Right lobe of liver (tissue), 6 donors: ENCODE data around the gene IFIT3. TPM values are rescaled to one million over a fixed set of nuclear protein-coding genes. Genes with fewer than 3 reads are reported as not detected.
A peak's percentile ranks its signal among the peaks of the same experiment; 100 is the strongest.

Source experiments
- ATAC-seq, 4 donors: fragments of 200-7000 bp; cut with Tn5 transposase; one replicate each; pipeline ENCODE4 v1.9.1; 2020; ENCODE audit warnings: mild to moderate bottlenecking in 4 of 4, moderate library complexity in 4 of 4
- DNase-seq, 3 donors: peaks; one replicate each; pipeline ENCODE4 v3.0.0-alpha.2; 2020
- H3K27ac ChIP-seq, 3 donors: fragments of 200-600 bp; one replicate each; pipeline ENCODE4 v1.8.0; 2022
- H3K27me3 ChIP-seq, 2 donors: fragments of 200-600 bp; one replicate each; pipeline ENCODE4 v1.8.0; 2022
- H3K36me3 ChIP-seq, 4 donors: fragments of 200-600 bp; sonication (generic) in 1 of 4; one replicate each; pipeline versions ENCODE4 v1.5.1 to v1.8.0; 2017 to 2022; ENCODE audit warnings: control low read depth in 1 of 4
- H3K4me1 ChIP-seq, 4 donors: fragments of 200-600 bp; sonication (generic) in 1 of 4; one replicate each; pipeline versions ENCODE4 v1.5.1 to v1.8.0; 2017 to 2022; ENCODE audit warnings: control low read depth in 1 of 4
- H3K4me3 ChIP-seq, 3 donors: fragments of 200-600 bp; one replicate each; pipeline ENCODE4 v1.8.0; 2022
- H3K9me3 ChIP-seq, 4 donors: fragments of 200-600 bp; sonication (generic) in 1 of 4; one replicate each; pipeline versions ENCODE4 v1.5.1 to v1.8.0; 2017 to 2022; ENCODE audit warnings: control low read depth in 1 of 4
- POLR2A ChIP-seq: fragments of 450-650 bp; IDR thresholded peaks from one replicate; pipeline ENCODE4 v1.6.1; 2017; ENCODE audit warnings: antibody characterized with exemption, mild to moderate bottlenecking
- WGBS: methylation state at CpG from one replicate; pipeline ENCODE4 v1.1.6; 2018; ENCODE audit warnings: low coverage, low lambda C conversion rate; ENCODE audit not compliant: insufficient coverage; ENCODE audit errors: missing lambda C conversion rate; 5-methylcytosine and 5-hydroxymethylcytosine counted together
- intact Hi-C, 2 donors: fragments of 100-400 bp; cut with DNase I; formaldehyde crosslinking; loops; one replicate each; pipeline versions ENCODE4 v1.11.2 to v1.14.1; 2022
- total RNA-seq, 6 experiments: library from RNA; depleted of rRNA in 2 of 6; stranded (reverse); fragments of >200 nt in 2 of 6; fragmentation: NEBNext Ultra II Directional in 3 of 6; extraction: Animal tissue kit (Norgen Biotek cat#: 25700) in 3 of 6; gene quantifications; one replicate each; pipeline versions ENCODE4 v1.1.0 to v1.2.4, GENCODE V29; 2016 to 2023
- TF ChIP-seq, protein P1 (sequence below), 4 donors: fragments of 200-600 bp in 3 of 4; fragments of 450-650 bp in 1 of 4; IDR thresholded peaks; one replicate each; pipeline versions ENCODE4 v1.5.1 to v1.8.0; 2016 to 2022; ENCODE audit warnings: antibody characterized with exemption in 4 of 4, mild to moderate bottlenecking in 2 of 4
- donor health status: DM: no; HTN: yes; CAD: no.
- donor health status: DM: no; HTN: no; CAD: no.
- donor health status: DM: no; HTN: no; CAD: no.
- donor health status: DM: no; HTN: yes; CAD: no.
- donor health status: DM: no; HTN: yes; CAD: no.

The IFIT3 gene
- total RNA-seq, 6 experiments from 2014 or later = 7.5 to 17.9 (median 11.5) TPM

DNA sequence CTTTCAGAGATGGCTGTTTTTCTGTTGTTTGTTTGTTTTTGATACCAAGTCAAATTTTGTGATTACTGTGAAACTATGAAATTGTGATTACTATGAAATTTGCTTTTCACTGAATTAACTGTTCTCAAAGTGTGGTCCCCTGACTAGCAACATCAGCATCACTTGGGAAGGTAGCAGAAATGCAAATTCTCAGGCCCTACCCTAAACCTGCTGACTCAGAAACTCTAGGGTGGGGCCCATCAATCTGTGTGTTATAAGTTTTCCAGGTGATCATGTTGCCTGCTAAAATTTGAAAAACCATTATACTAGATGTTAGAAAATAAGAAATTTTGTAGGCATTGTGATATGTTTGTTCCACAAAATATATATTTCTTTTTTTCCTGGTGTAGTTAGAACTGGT lies 51.3 kb downstream of the IFIT3 start:
- Histone ChIP-seq H3K9me3 (no peaks in the 10 kb centered on the region), H3K27me3 (no peaks in the 10 kb centered on the region), H3K4me1 (peaks cover 0 to 16% (median 8%) of the 10 kb centered on the region in 4 donors), H3K4me3 (no peak overlapping the region), H3K27ac (no peak overlapping the region), H3K36me3 (no peaks in the 10 kb centered on the region)
- intact Hi-C loops = no loop called here
- ATAC-seq (no peak), DNase-seq (no peak)
- no peak for TF ChIP-seq POLR2A
- TF ChIP-seq, protein P1, sequence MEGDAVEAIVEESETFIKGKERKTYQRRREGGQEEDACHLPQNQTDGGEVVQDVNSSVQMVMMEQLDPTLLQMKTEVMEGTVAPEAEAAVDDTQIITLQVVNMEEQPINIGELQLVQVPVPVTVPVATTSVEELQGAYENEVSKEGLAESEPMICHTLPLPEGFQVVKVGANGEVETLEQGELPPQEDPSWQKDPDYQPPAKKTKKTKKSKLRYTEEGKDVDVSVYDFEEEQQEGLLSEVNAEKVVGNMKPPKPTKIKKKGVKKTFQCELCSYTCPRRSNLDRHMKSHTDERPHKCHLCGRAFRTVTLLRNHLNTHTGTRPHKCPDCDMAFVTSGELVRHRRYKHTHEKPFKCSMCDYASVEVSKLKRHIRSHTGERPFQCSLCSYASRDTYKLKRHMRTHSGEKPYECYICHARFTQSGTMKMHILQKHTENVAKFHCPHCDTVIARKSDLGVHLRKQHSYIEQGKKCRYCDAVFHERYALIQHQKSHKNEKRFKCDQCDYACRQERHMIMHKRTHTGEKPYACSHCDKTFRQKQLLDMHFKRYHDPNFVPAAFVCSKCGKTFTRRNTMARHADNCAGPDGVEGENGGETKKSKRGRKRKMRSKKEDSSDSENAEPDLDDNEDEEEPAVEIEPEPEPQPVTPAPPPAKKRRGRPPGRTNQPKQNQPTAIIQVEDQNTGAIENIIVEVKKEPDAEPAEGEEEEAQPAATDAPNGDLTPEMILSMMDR (IDR thresholded peaks at IDR 0.05) = no peak

DNA sequence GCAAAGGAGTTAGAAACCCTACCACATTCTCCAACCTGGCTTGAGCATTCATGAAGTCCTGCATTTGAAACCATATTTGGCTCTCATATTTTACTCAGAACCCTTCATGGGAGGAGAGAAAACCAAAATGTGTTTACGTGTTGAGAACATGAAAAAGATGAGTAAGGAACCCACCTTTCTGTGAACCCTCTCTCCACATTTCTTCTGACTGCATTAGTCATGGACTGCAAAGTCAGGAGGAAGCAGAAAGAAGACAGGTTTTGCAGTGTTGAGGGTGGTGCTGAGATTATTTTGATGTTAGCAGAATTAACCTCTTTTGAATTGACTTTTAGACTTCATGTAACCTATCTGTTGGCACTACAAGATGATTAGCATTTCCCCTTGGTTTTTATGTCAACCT lies 55.0 kb downstream of the IFIT3 start:
- TF ChIP-seq POLR2A = no peak
- TF ChIP-seq, protein P1 (IDR thresholded peaks at IDR 0.05) = no peak
- WGBS = 75% methylated on average over 1 of the region's 1 CpG
- no peak overlapping the region for H3K27ac ChIP-seq
- no peaks in the 10 kb centered on the region for H3K27me3 ChIP-seq
- ATAC-seq = no peak
- intact Hi-C loops = no loop called here
- no peak for DNase-seq
- H3K36me3 ChIP-seq = no peaks in the 10 kb centered on the region
- H3K4me3 ChIP-seq = no peak overlapping the region
- no peaks in the 10 kb centered on the region for H3K4me1 ChIP-seq
- no peaks in the 10 kb centered on the region for H3K9me3 ChIP-seq

DNA sequence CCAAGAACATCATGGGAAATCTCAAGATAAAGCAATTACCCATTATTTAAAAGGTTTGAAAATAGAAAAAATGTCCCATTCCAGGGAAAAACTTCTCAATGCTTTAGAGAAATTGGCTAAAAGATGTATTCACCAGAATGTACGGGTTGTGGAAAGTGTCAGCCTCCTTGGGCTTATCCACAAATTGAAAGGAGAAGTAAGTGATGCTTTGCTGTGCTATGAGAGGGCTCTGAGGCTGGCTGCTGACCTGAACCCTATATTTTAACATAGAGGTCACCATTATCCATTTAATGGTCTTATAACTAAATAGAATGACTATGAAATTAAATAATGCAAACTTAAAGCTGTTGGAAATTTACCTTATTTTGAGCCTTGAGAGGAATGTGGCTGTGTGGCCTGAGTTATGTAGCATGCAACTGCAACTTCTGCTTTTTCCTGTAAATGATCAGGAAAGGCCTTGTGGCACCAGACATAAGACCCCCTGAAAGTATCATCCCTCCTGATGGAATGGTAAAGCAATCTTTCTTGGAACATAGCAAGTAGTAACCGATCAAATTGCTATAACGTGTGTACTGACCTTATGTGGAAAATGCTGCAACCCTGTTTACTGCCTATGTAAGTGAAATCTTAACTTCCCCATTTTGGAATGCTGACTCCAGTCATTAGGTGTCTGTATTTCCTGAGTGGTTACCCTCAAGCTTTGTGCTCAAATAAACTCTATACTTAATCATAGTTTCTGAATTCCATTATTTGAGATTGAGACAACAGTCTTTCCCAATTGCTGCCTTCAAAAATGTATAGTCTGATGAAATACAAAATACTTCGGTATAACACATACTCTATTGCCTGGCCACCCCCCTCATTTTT lies 56.9 kb downstream of the IFIT3 start:
- H3K9me3 ChIP-seq = no peaks in the 10 kb centered on the region
- DNase-seq (no peak), ATAC-seq (peak; percentile 42 to 68 (median 50))
- no peaks in the 10 kb centered on the region for H3K27me3 ChIP-seq
- no peaks in the 10 kb centered on the region for H3K36me3 ChIP-seq
- TF ChIP-seq, protein P1 (IDR thresholded peaks at IDR 0.05) = no peak
- TF ChIP-seq POLR2A = no peak
- intact Hi-C loops = no loop called here
- WGBS = 66% methylated on average over 4 of the region's 4 CpGs
- no peak overlapping the region for H3K4me3 ChIP-seq
- H3K27ac ChIP-seq = peak overlapping the region in 1 of 3 donors; percentile 13
- no peaks in the 10 kb centered on the region for H3K4me1 ChIP-seq

DNA sequence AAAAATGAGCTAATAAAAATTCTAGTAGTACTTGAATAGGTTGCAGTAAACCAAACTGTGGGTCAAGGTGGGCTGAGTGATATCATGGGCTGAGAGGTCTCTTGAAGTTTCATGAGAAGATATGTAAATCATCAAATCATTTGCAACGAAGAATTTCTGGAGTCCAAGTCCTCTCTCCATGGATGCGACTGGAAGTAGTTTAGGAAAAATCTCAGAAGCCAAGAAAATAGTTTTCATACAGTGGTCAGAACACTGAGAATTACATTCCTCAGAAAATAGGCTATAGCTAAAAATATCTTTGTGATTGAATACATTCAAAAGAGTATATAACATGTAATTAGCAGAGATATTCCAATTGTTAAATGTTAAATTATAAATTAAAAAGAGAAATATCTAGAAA lies 61.0 kb downstream of the IFIT3 start:
- DNase-seq = no peak
- Histone ChIP-seq H3K4me1 (peaks cover 0 to 11% (median 3%) of the 10 kb centered on the region in 4 donors), H3K9me3 (no peaks in the 10 kb centered on the region), H3K27ac (no peak overlapping the region), H3K36me3 (no peaks in the 10 kb centered on the region), H3K27me3 (no peaks in the 10 kb centered on the region), H3K4me3 (no peak overlapping the region)
- no peak for TF ChIP-seq POLR2A
- WGBS = 78% methylated on average over 2 of the region's 2 CpGs
- ATAC-seq = no peak
- intact Hi-C loops = no loop called here

DNA sequence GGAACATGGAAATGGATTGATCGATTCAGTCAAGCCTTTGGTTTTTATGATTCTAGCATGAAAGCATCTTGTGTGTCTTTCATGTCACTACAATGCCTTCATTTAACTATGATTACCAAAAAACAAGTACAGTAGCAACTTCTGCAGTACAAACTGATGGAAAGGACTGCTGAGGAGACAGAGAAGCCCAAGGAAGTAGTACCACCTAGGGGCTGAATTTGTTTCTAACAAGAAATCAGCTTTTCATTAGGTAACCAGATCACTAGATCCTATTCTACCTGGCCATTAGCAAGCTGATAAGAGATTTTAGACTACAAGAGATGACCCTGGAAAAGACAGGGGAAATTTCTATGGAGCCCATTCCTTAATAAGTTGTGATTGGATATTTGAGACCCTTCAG lies 61.5 kb downstream of the IFIT3 start:
- no peak for TF ChIP-seq POLR2A
- TF ChIP-seq, protein P1 (IDR thresholded peaks at IDR 0.05) = peak; percentile 37 to 54 (median 44)
- 61% methylated on average over 1 of the region's 1 CpG for WGBS
- H3K4me3 ChIP-seq = no peak overlapping the region
- no peak for DNase-seq
- H3K9me3 ChIP-seq = no peaks in the 10 kb centered on the region
- peaks cover 0 to 14% (median 5%) of the 10 kb centered on the region in 4 donors for H3K4me1 ChIP-seq
- no peaks in the 10 kb centered on the region for H3K27me3 ChIP-seq
- H3K36me3 ChIP-seq = no peaks in the 10 kb centered on the region
- intact Hi-C loops = no loop called here
- peak in 3 of 4 donors; percentile 22 to 50 (median 36) for ATAC-seq
- no peak overlapping the region for H3K27ac ChIP-seq
